ENCODE measurements around the gene KDM5B. TPM values are rescaled to one million over a fixed set of nuclear protein-coding genes. Genes with fewer than 3 reads are reported as not detected.
A peak's percentile ranks its signal among the peaks of the same experiment; 100 is the strongest.

The KDM5B gene
- polyA plus RNA-seq, 3 donors from 2014 or later: 4.4 to 26.2 (median 8.7) TPM

GRCh38 chr1:202809597-202810159 is 1.5 kb upstream of the KDM5B start:
- Mint-ChIP-seq H3K27ac (peak overlapping the region in 5 of 6 donors; percentile 77 to 92 (median 89)), H3K27me3 (ENCODE audit: low read depth in 3 of 3) (peaks cover 2 to 19% (median 13%) of the 10 kb centered on the region in 3 donors), H3K4me1 (peaks cover 44 to 59% of the 10 kb centered on the region in 2 donors), H3K36me3 (no peaks in the 10 kb centered on the region), H3K9me3 (no peaks in the 10 kb centered on the region), H3K4me3 (peak overlapping the region; percentile 91 to 98 (median 97))
- DNase-seq: no peak

DNA sequence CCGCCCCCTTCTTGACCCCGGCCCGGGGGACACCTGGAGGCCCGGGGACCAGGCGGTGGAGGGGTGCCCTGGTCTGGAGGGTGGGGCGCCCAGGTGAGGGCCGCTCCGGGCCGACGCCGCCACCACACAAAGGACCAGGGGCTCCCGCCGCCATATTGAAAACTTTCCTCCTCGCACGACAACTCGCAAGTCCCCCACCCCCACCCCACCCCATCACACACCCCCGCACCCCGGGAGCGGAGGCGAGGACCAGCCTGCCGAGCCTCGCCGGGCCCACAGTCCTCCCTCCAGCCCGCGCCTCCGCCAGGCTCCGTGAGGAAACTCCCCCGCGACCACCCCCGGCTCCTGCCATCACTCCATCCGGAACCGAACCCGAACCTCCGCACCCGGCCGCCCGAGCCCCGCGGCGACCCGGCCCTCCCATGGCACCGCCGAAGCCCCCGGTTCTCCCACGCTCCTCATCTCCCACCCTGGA is 733 bp downstream of the KDM5B start:
- Mint-ChIP-seq H3K27me3 (ENCODE audit: low read depth in 3 of 3) (peaks cover 2 to 19% (median 13%) of the 10 kb centered on the region in 3 donors), H3K36me3 (no peaks in the 10 kb centered on the region), H3K4me1 (peaks cover 51 to 74% of the 10 kb centered on the region in 2 donors), H3K9me3 (no peaks in the 10 kb centered on the region), H3K27ac (peak overlapping the region in 2 of 6 donors; percentile 22 to 87), H3K4me3 (peak overlapping the region; percentile 87 to 97 (median 91))
- peak in 2 of 3 donors; percentile 16 to 21 for DNase-seq

DNA sequence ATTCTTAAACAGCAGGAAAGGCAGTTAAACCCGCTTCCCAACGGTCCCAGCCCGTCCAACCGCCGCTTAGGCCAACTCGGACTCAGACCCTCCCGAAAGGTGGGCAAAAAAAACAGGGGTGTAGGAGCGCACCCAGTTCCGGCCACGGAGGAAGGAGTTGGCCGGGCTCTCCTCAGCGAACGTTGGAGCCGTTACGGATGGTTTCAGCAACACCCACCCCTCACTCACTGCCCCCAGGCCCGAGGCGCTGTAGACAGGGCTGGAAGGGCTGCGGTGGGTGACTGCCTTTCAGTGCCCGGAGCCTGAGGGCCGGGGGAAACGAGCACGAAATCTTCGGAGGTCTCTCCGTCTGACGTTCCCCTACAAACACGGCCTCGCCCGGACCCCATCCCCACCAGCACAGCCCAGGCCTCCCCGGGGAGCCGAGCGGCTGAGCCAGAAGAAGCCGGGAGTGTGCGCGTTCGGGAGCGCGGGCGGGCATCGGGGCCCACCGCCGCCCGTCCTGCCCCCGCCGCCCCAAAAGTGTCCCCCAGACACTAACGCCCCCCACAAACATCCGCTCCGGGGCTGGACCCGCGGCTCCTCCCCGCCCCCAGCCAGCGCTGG is 1.3 kb downstream of the KDM5B start:
- H3K27me3 Mint-ChIP-seq (ENCODE audit: low read depth in 3 of 3): peaks cover 2 to 17% (median 11%) of the 10 kb centered on the region in 3 donors
- peak; percentile 14 to 25 (median 20) for DNase-seq
- H3K9me3 Mint-ChIP-seq: no peaks in the 10 kb centered on the region
- peak overlapping the region; percentile 35 to 91 (median 84) for H3K27ac Mint-ChIP-seq
- no peaks in the 10 kb centered on the region for H3K36me3 Mint-ChIP-seq
- H3K4me3 Mint-ChIP-seq: peak overlapping the region; percentile 87 to 91 (median 90)
- peaks cover 52 to 76% of the 10 kb centered on the region in 2 donors for H3K4me1 Mint-ChIP-seq

DNA sequence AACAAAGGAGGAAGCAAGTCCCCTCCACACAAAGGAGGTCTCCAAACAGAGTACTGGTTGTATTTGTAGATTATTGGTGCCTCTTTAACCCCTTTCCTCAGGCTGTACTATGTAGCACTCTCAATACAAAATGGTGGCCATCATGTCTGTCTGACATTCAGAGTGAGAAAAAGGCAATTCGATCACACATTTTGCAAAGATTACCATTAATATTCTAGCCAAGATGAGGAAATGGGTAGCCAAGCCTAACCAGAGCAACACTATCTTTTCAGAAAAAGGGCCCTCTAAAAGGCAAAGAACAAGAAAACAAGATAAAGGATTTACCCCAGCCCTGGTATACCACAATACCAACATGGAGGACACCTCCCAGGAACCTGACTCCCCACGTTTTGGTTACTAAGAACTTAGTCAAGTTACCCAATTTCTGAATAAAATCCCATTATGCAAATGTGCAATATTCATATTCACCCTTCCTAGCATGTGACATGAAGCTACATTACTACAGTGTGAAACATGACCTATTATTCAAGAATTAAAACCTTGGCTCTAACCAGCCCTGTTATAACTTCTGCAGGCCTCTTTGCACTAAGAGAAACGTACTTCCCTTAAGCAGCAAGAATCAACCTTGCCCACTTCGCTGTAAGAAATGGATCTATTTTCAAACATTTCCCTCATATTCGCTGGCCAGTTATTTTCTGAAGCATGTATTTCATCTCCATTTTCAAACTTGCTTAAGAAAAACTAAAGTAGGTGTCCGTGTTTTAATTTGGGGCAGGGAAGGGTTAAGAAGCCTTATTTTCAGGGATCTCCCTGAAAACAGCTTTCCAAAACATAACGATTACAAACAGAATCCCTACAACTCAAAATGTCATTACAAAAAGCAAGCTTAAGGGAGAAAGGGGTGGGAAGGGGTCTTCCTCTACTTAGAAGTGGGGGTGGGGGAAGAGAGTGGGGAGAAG is 2.1 kb downstream of the KDM5B start:
- peaks cover 48 to 77% of the 10 kb centered on the region in 2 donors for H3K4me1 Mint-ChIP-seq
- H3K9me3 Mint-ChIP-seq: no peaks in the 10 kb centered on the region
- peak overlapping the region; percentile 87 to 91 (median 90) for H3K4me3 Mint-ChIP-seq
- peaks cover 2 to 16% (median 8%) of the 10 kb centered on the region in 3 donors for H3K27me3 Mint-ChIP-seq (ENCODE audit: low read depth in 3 of 3)
- H3K27ac Mint-ChIP-seq: peak overlapping the region; percentile 37 to 91 (median 84)
- H3K36me3 Mint-ChIP-seq: no peaks in the 10 kb centered on the region
- no peak for DNase-seq

DNA sequence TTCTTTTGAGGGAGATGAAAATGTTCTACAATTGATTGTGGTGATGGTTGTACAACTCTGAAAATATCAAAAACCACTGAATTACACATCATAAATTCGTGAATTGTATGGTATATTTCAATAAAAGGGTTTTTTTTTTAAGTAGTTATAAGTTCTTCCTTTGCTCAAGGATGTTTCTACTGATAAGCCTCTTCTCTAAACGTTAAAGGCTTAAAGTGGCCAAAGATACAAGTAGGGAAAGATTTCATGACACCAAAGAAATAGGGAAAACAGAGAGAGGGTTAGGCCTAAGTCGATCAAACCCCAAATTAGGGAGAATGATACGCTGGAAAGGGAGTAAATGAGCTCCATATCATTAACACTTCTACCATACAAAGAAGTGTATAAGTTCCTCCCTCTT is 4.1 kb downstream of the KDM5B start:
- no peak overlapping the region for H3K4me3 Mint-ChIP-seq
- H3K9me3 Mint-ChIP-seq: no peaks in the 10 kb centered on the region
- no peaks in the 10 kb centered on the region for H3K36me3 Mint-ChIP-seq
- DNase-seq: no peak
- H3K4me1 Mint-ChIP-seq: peaks cover 42 to 64% of the 10 kb centered on the region in 2 donors
- H3K27ac Mint-ChIP-seq: no peak overlapping the region
- peaks cover 2 to 10% (median 6%) of the 10 kb centered on the region in 3 donors for H3K27me3 Mint-ChIP-seq (ENCODE audit: low read depth in 3 of 3)

DNA sequence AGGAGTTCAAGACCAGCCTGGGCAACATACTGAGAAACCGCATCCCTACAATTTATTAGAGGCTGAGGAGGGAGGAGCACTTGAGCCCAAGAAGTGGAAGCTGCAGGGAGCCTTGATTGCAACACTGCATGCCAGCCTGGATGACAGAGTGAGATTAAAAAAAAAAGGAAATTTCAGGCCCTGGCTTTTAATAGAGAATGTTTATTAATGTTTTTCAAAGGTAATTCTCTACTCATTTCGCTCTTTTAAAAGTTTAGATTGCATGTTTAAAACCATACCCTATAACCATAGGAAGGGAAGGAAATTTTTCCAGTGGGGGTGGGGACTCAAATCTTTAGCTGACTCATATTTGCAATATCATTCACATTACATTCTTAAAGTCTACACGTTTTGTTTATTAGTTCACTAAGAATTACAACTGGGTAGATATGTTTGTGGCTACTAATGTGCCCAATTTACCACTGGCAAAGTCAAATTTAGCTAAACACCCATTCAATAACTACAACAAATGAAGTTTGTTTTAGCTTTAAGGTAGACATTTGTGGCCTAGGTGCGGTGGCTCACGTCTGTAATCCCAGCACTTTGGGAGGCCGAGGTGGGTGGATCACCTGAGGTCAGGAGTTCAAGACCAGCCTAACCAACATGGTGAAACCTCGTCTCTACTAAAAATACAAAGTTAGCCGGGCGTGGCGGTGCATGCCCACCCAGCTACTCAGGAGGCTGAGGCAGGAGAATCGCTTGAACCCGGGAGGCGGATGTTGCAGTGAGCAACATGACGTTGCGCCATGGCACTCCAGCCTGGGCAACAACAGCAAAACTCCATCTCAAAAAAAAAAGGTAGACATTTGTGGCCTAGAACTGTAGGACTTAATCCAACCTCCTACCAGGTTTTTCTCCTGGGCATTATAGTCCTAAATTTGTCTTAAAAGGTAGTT is 5.0 kb downstream of the KDM5B start:
- H3K4me3 Mint-ChIP-seq: no peak overlapping the region
- H3K4me1 Mint-ChIP-seq: peaks cover 40 to 56% of the 10 kb centered on the region in 2 donors

DNA sequence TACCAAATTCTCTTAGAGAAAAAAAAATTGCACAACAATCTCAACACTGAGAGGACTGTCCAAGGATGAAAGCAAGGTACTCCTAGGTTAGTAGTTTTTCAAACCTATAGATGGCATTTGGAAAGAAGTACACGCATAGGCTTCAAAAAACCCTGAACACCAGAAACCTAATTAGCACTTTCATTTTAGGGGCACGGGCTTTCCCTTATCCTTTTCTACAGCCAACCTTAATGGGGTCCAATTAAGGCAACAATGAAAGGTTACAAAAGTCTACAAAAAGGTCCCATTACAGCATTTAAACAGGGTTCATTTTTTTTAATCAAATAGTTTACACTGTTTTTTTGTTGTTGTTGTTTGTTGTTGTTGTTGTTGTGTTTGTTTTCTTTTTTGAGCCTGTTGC is 6.2 kb downstream of the KDM5B start:
- H3K27me3 Mint-ChIP-seq (ENCODE audit: low read depth in 3 of 3): peaks cover 0 to 4% (median 2%) of the 10 kb centered on the region in 3 donors
- no peak overlapping the region for H3K27ac Mint-ChIP-seq
- H3K4me3 Mint-ChIP-seq: no peak overlapping the region
- H3K36me3 Mint-ChIP-seq: no peaks in the 10 kb centered on the region
- H3K9me3 Mint-ChIP-seq: no peaks in the 10 kb centered on the region
- no peak for DNase-seq
- peaks cover 45 to 64% of the 10 kb centered on the region in 2 donors for H3K4me1 Mint-ChIP-seq

More for the DNA sequence above, 5.0 kb downstream of the KDM5B start:
- Mint-ChIP-seq H3K27ac (no peak overlapping the region), H3K36me3 (no peaks in the 10 kb centered on the region), H3K27me3 (ENCODE audit: low read depth in 3 of 3) (peaks cover 2 to 6% (median 3%) of the 10 kb centered on the region in 3 donors), H3K9me3 (no peaks in the 10 kb centered on the region)
- DNase-seq: no peak

DNA sequence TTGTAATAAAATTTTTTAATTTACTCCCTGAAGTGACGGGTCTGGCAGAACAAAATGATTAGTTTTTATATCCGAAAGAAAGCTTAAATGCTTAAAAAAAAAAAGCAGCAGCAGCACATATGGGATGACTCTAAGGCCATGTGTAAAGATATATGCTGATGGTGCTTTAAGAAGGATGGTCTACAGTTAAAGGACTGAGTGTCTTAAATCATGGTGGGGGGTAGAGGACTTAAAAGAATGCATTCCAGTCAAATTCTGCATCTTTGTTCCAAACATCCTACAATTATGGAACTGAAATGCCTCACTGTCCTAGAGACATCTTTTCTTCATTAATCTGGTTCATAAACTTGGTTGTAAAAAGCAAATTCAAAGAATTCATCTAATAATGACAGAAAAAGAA is 7.0 kb downstream of the KDM5B start:
- peaks cover 36 to 62% of the 10 kb centered on the region in 2 donors for H3K4me1 Mint-ChIP-seq
- no peak overlapping the region for H3K27ac Mint-ChIP-seq
- H3K9me3 Mint-ChIP-seq: no peaks in the 10 kb centered on the region
- H3K4me3 Mint-ChIP-seq: no peak overlapping the region
- H3K36me3 Mint-ChIP-seq: no peaks in the 10 kb centered on the region
- H3K27me3 Mint-ChIP-seq (ENCODE audit: low read depth in 3 of 3): peaks cover 0 to under 1% (median 0%) of the 10 kb centered on the region in 3 donors
- DNase-seq: no peak

DNA sequence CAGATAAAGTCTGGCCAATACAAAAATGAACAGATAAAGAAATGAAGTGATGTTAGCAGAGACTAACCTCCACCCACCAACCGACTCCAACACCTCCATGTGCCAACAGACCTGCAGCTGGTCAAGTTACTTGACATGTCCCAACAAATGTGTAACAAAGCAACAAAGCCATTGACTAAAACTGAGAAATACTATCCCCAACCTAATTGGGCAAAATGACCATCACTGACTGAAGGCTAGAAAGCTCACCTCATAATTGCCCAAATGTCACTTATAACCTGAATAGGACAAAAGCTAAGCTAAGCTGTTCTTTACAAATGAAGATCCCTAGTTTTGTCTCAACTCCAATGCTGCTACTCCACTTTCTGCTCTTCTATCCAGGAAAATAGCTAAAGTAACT is 7.5 kb downstream of the KDM5B start:
- H3K4me3 Mint-ChIP-seq: no peak overlapping the region
- no peaks in the 10 kb centered on the region for H3K36me3 Mint-ChIP-seq
- H3K27me3 Mint-ChIP-seq (ENCODE audit: low read depth in 3 of 3): no peaks in the 10 kb centered on the region
- no peak for DNase-seq
- H3K27ac Mint-ChIP-seq: no peak overlapping the region
- peaks cover 32 to 62% of the 10 kb centered on the region in 2 donors for H3K4me1 Mint-ChIP-seq
- no peaks in the 10 kb centered on the region for H3K9me3 Mint-ChIP-seq

DNA sequence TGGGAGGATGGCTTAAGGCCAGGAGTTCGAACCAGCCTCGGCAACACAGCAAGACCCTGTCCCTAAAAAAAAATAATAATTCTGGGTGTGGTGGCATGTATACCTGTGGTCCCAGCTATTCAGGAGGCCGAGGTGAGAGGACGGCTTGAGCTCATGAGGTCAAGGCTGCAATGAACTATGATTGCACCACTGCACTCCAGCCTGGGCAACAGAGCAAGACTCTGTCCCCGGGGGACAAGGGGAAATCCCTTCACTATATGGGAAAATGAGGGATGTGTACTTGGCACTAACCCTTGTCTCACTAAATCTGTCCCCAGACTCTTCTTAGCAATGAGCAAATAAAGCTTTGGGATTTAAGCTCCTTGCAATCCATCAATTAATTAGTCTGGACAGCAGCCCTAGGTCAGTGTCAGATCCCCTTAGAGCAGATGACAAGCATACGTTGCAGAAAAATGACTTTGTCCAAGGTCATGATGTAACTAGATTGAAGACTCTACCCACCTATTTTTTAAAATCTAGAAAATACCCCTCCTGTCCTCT is 9.4 kb downstream of the KDM5B start:
- H3K4me1 Mint-ChIP-seq: peaks cover 31 to 51% of the 10 kb centered on the region in 2 donors
- H3K27me3 Mint-ChIP-seq (ENCODE audit: low read depth in 3 of 3): peaks cover 0 to 2% (median 0%) of the 10 kb centered on the region in 3 donors
- no peak for DNase-seq
- H3K36me3 Mint-ChIP-seq: no peaks in the 10 kb centered on the region
- no peak overlapping the region for H3K27ac Mint-ChIP-seq
- H3K4me3 Mint-ChIP-seq: no peak overlapping the region
- no peaks in the 10 kb centered on the region for H3K9me3 Mint-ChIP-seq

GRCh38 chr1:202798260-202798659 is 10.0 kb downstream of the KDM5B start:
- no peak overlapping the region for H3K27ac Mint-ChIP-seq
- H3K27me3 Mint-ChIP-seq (ENCODE audit: low read depth in 3 of 3): peaks cover 0 to 2% (median 0%) of the 10 kb centered on the region in 3 donors
- H3K9me3 Mint-ChIP-seq: no peaks in the 10 kb centered on the region
- no peak overlapping the region for H3K4me3 Mint-ChIP-seq
- H3K36me3 Mint-ChIP-seq: no peaks in the 10 kb centered on the region
- H3K4me1 Mint-ChIP-seq: peaks cover 31 to 50% of the 10 kb centered on the region in 2 donors
- no peak for DNase-seq

- Mint-ChIP-seq H3K36me3 (no peaks in the 10 kb centered on the region), H3K27me3 (ENCODE audit: low read depth in 3 of 3) (peaks cover 0 to 2% (median 0%) of the 10 kb centered on the region in 3 donors), H3K4me3 (no peak overlapping the region), H3K27ac (peak overlapping the region in 1 of 6 donors; percentile 36), H3K4me1 (peaks cover 23 to 47% of the 10 kb centered on the region in 2 donors), H3K9me3 (no peaks in the 10 kb centered on the region)
- DNase-seq: no peak
Measured at GRCh38 chr1:202796670-202797069, 11.6 kb downstream of the KDM5B start.

Data from immature natural killer cell (primary cell).